Endodermal cell (in vitro differentiated cells): ENCODE measurements around the gene FMNL3. TPM values are rescaled to one million over a fixed set of nuclear protein-coding genes. Genes with fewer than 3 reads are reported as not detected.

Experiments used
- DNase-seq: peaks from one replicate; pipeline ENCODE4 v3.0.0-alpha.2; 2017
- H3K27ac ChIP-seq: 2 replicates; pipeline ENCODE4 v1.5.1; 2013; ENCODE audit warnings: mild to moderate bottlenecking, low read depth, low read length, moderate library complexity
- H3K27me3 ChIP-seq: 2 replicates; pipeline ENCODE4 v1.6.1; 2013; ENCODE audit warnings: mild to moderate bottlenecking, low read length, moderate library complexity; ENCODE audit not compliant: insufficient read depth, control insufficient read depth, poor library complexity, severe bottlenecking
- H3K36me3 ChIP-seq: 2 replicates; pipeline ENCODE4 v1.7.0; 2013; ENCODE audit warnings: mild to moderate bottlenecking, low read length, moderate library complexity; ENCODE audit not compliant: control insufficient read depth, insufficient read depth
- H3K4me1 ChIP-seq: one replicate; pipeline ENCODE4 v1.7.0; 2013; ENCODE audit warnings: low read length; ENCODE audit not compliant: control insufficient read depth, insufficient read depth
- H3K4me3 ChIP-seq: 2 replicates; pipeline ENCODE4 v1.5.1; 2013; ENCODE audit warnings: mild to moderate bottlenecking, low read length, moderate library complexity
- H3K9ac ChIP-seq: 2 replicates; pipeline ENCODE4 v1.6.1; 2013; ENCODE audit warnings: mild to moderate bottlenecking, low read length, moderate library complexity; ENCODE audit not compliant: poor library complexity, severe bottlenecking; ENCODE audit errors: extremely low read depth
- H3K9me3 ChIP-seq: 2 replicates; pipeline ENCODE4 v1.6.1; 2013; ENCODE audit warnings: mild to moderate bottlenecking, low read length, moderate library complexity; ENCODE audit not compliant: control insufficient read depth
- H3K27ac Mint-ChIP-seq: 2 replicates; pipeline ENCODE4 v1.8.0; 2020; ENCODE audit warnings: mixed read lengths
- H3K27me3 Mint-ChIP-seq: 2 replicates; pipeline ENCODE4 v1.8.0; 2021; ENCODE audit warnings: mild to moderate bottlenecking, mixed read lengths; ENCODE audit not compliant: insufficient read depth
- H3K36me3 Mint-ChIP-seq: 2 replicates; pipeline ENCODE4 v1.8.0; 2020; ENCODE audit warnings: low read depth, mixed read lengths
- H3K4me1 Mint-ChIP-seq: 2 replicates; pipeline ENCODE4 v1.8.0; 2020; ENCODE audit warnings: mixed read lengths
- H3K4me3 Mint-ChIP-seq: 2 replicates; pipeline ENCODE4 v1.8.0; 2020; ENCODE audit warnings: mild to moderate bottlenecking, moderate library complexity, mixed read lengths
- H3K9me3 Mint-ChIP-seq: 2 replicates; pipeline ENCODE4 v1.8.0; 2020; ENCODE audit warnings: mild to moderate bottlenecking, mixed read lengths
- WGBS, 2 experiments: methylation state at CpG; one replicate each; pipeline versions ENCODE4 v1.1.5 to v1.1.7; 2013; ENCODE audit warnings: missing lambda C conversion rate in 2 of 2, mixed read lengths in 1 of 2; ENCODE audit not compliant: insufficient coverage in 1 of 2, insufficient read length in 1 of 2; 5-methylcytosine and 5-hydroxymethylcytosine counted together
- total RNA-seq, 2 donors: library from RNA; stranded (reverse); fragmentation: NEBNext Ultra II Directional in 1 of 2; extraction: Animal tissue kit (Norgen Biotek cat#: 25700) in 1 of 2; gene quantifications; 2 replicates in 1 of 2; 3 replicates in 1 of 2; pipeline ENCODE4 v1.2.1, GENCODE V29; 2021
- TF ChIP-seq, protein P1 (sequence below): fragments of 200-600 bp; sonication (generic); conservative IDR thresholded peaks from 2 replicates; pipeline ENCODE4 v1.5.0; 2021; ENCODE audit warnings: antibody characterized with exemption, mild to moderate bottlenecking

Gene FMNL3
- total RNA-seq, 2 donors from 2014 or later, result 22.4 to 23.5 TPM

GRCh38 chr12:49648712-49649003 is 58.5 kb downstream of the FMNL3 start:
- H3K9me3 Mint-ChIP-seq, result no peaks in the 10 kb centered on the region
- H3K4me3 ChIP-seq, result no peak overlapping the region
- H3K27me3 Mint-ChIP-seq, result no peaks in the 10 kb centered on the region
- H3K36me3 Mint-ChIP-seq, result peaks cover 63% of the 10 kb centered on the region
- H3K4me3 Mint-ChIP-seq, result no peak overlapping the region
- WGBS, 2 experiments, result 71 to 96% methylated on average over 1 to 3 of the region's 3 CpGs
- no peaks in the 10 kb centered on the region for H3K4me1 ChIP-seq
- peak overlapping the region; percentile 44 for H3K27ac Mint-ChIP-seq
- no peaks in the 10 kb centered on the region for H3K9me3 ChIP-seq
- peaks cover 2% of the 10 kb centered on the region for H3K4me1 Mint-ChIP-seq
- TF ChIP-seq, protein P1, sequence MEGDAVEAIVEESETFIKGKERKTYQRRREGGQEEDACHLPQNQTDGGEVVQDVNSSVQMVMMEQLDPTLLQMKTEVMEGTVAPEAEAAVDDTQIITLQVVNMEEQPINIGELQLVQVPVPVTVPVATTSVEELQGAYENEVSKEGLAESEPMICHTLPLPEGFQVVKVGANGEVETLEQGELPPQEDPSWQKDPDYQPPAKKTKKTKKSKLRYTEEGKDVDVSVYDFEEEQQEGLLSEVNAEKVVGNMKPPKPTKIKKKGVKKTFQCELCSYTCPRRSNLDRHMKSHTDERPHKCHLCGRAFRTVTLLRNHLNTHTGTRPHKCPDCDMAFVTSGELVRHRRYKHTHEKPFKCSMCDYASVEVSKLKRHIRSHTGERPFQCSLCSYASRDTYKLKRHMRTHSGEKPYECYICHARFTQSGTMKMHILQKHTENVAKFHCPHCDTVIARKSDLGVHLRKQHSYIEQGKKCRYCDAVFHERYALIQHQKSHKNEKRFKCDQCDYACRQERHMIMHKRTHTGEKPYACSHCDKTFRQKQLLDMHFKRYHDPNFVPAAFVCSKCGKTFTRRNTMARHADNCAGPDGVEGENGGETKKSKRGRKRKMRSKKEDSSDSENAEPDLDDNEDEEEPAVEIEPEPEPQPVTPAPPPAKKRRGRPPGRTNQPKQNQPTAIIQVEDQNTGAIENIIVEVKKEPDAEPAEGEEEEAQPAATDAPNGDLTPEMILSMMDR, result no peak
- no peaks in the 10 kb centered on the region for H3K27me3 ChIP-seq
- H3K36me3 ChIP-seq, result peaks cover 82% of the 10 kb centered on the region
- no peak for DNase-seq
- H3K27ac ChIP-seq, result no peak overlapping the region
- H3K9ac ChIP-seq, result no peak overlapping the region

- TF ChIP-seq, protein P1, result no peak
- no peak overlapping the region for H3K9ac ChIP-seq
- H3K4me1 Mint-ChIP-seq, result peaks cover 2% of the 10 kb centered on the region
- H3K27ac Mint-ChIP-seq, result no peak overlapping the region
- H3K36me3 ChIP-seq, result peaks cover 82% of the 10 kb centered on the region
- peaks cover 65% of the 10 kb centered on the region for H3K36me3 Mint-ChIP-seq
- H3K9me3 ChIP-seq, result no peaks in the 10 kb centered on the region
- no peak overlapping the region for H3K4me3 ChIP-seq
- no peaks in the 10 kb centered on the region for H3K27me3 ChIP-seq
- H3K4me1 ChIP-seq, result no peaks in the 10 kb centered on the region
- WGBS, 2 experiments, result 93 to 94% methylated on average over 12 to 15 of the region's 15 CpGs
- DNase-seq, result no peak
- H3K9me3 Mint-ChIP-seq, result no peaks in the 10 kb centered on the region
- H3K27ac ChIP-seq, result no peak overlapping the region
- H3K27me3 Mint-ChIP-seq, result no peaks in the 10 kb centered on the region
- H3K4me3 Mint-ChIP-seq, result no peak overlapping the region
These were observed 59.1 kb downstream of the FMNL3 start for GRCh38 chr12:49647827-49648711.

GRCh38 chr12:49646871-49647654 is 60.1 kb downstream of the FMNL3 start:
- Histone ChIP-seq H3K27me3 (no peaks in the 10 kb centered on the region), H3K9ac (no peak overlapping the region), H3K36me3 (peaks cover 78% of the 10 kb centered on the region), H3K4me1 (no peaks in the 10 kb centered on the region), H3K4me3 (no peak overlapping the region), H3K27ac (no peak overlapping the region), H3K9me3 (no peaks in the 10 kb centered on the region)
- Mint-ChIP-seq H3K27ac (no peak overlapping the region), H3K9me3 (no peaks in the 10 kb centered on the region), H3K4me3 (no peak overlapping the region), H3K36me3 (peaks cover 64% of the 10 kb centered on the region), H3K27me3 (no peaks in the 10 kb centered on the region), H3K4me1 (peaks cover 2% of the 10 kb centered on the region)
- TF ChIP-seq, protein P1, result no peak
- 91 to 93% methylated on average over 5 to 11 of the region's 12 CpGs for WGBS, 2 experiments
- DNase-seq, result no peak
